Motor neuron (in vitro differentiated cells): ENCODE data around the gene NAV2. TPM values are rescaled to one million over a fixed set of nuclear protein-coding genes. Genes with fewer than 3 reads are reported as not detected.

Source experiments
- ATAC-seq, 8 experiments: fragments of 200-7000 bp; cut with Tn5 transposase; replicated peaks in 6 of 8; 2 replicates each; pipeline ENCODE4 v1.8.0; 2021; ENCODE audit warnings: mild to moderate bottlenecking in 8 of 8, moderate library complexity in 8 of 8
- H3K27ac ChIP-seq, 2 donors: fragments of 250-450 bp; sonication (Bioruptor Pico); 2 replicates each; pipeline ENCODE4 v1.9.0; 2021; ENCODE audit warnings: antibody characterized with exemption in 2 of 2, mild to moderate bottlenecking in 2 of 2, moderate library complexity in 1 of 2
- H3K4me1 ChIP-seq, 2 donors: fragments of 250-450 bp; sonication (Bioruptor Pico); replicated peaks in 1 of 2; 2 replicates each; pipeline ENCODE4 v1.6.1; 2021; ENCODE audit warnings: antibody characterized with exemption in 2 of 2, mild to moderate bottlenecking in 2 of 2, moderate library complexity in 1 of 2
- H3K4me3 ChIP-seq, 5 donors: fragments of 250-450 bp; sonication (Bioruptor Pico); 2 replicates each; pipeline ENCODE4 v1.9.0; 2021; ENCODE audit warnings: antibody characterized with exemption in 5 of 5, mild to moderate bottlenecking in 5 of 5, moderate library complexity in 4 of 5
- WGBS, 10 experiments: fragments of 450-650 bp; shearing (Covaris generic); methylation state at CpG; one replicate each; pipeline ENCODE4 v1.0.0; 2022; 5-methylcytosine and 5-hydroxymethylcytosine counted together
- in situ Hi-C, 9 experiments: fragments of 400-800 bp; cut with MboI; loops; one replicate each; pipeline ENCODE4 v1.15.0; 2021; ENCODE audit warnings: low sequenced_read_pairs in 9 of 9, low pct_unique_long_range_greater_than_20kb in 2 of 9; ENCODE audit not compliant: unreplicated experiment in 9 of 9
- total RNA-seq, 8 experiments: library from RNA; unstranded; fragments of 300-600 nt; gene quantifications; 2 replicates each; pipeline versions ENCODE4 v1.2.3 to v1.2.4, GENCODE V29; 2022

The NAV2 gene
- total RNA-seq, 8 experiments from 2014 or later, result 0.54 to 23.0 (median 8.1) TPM

- peaks cover 43 to 59% of the 10 kb centered on the region in 2 donors for H3K4me1 ChIP-seq
- no peak for ATAC-seq
- no peak overlapping the region for H3K27ac ChIP-seq
- in situ Hi-C loops, result no loop called here
- 80 to 100% (median 86%) methylated on average over 1 to 2 of the region's 2 CpGs; no CpG with 5 or more reads in 5 of the 10 experiments for WGBS, 10 experiments
- H3K4me3 ChIP-seq, result no peak overlapping the region
These were observed 101.8 kb downstream of the NAV2 start for GRCh38 chr11:19814421-19814820.

GRCh38 chr11:19816040-19816439, 103.4 kb downstream of the NAV2 start:
- 0 to 100% (median 78%) methylated on average over 2 to 10 of the region's 10 CpGs; no CpG with 5 or more reads in 2 of the 10 experiments for WGBS, 10 experiments
- in situ Hi-C loops, result no loop called here
- ATAC-seq, result peak in 1 of 8 experiments; percentile 17
- no peak overlapping the region for H3K4me3 ChIP-seq
- no peak overlapping the region for H3K27ac ChIP-seq
- H3K4me1 ChIP-seq, result peaks cover 37 to 60% of the 10 kb centered on the region in 2 donors

- Histone ChIP-seq H3K4me3 (no peak overlapping the region), H3K4me1 (peaks cover 29 to 52% of the 10 kb centered on the region in 2 donors), H3K27ac (no peak overlapping the region)
- in situ Hi-C loops, result no loop called here
- no peak for ATAC-seq
- WGBS, 10 experiments, result 0 to 100% (median 56%) methylated on average over 1 to 3 of the region's 4 CpGs; no CpG with 5 or more reads in 1 of the 10 experiments
These were observed 104.2 kb downstream of the NAV2 start for GRCh38 chr11:19816817-19817216.

GRCh38 chr11:19817265-19817851, 104.7 kb downstream of the NAV2 start:
- H3K4me3 ChIP-seq, result no peak overlapping the region
- WGBS, 10 experiments, result 67 to 100% (median 100%) methylated on average over 1 to 3 of the region's 6 CpGs; no CpG with 5 or more reads in 7 of the 10 experiments
- in situ Hi-C loops, result no loop called here
- peaks cover 26 to 50% of the 10 kb centered on the region in 2 donors for H3K4me1 ChIP-seq
- H3K27ac ChIP-seq, result no peak overlapping the region
- ATAC-seq, result no peak

- Histone ChIP-seq H3K4me3 (no peak overlapping the region), H3K27ac (no peak overlapping the region), H3K4me1 (peaks cover 29 to 45% of the 10 kb centered on the region in 2 donors)
- in situ Hi-C loops, result no loop called here
- ATAC-seq, result no peak
- WGBS, 10 experiments, result 29 to 100% (median 49%) methylated on average over 1 to 3 of the region's 3 CpGs; no CpG with 5 or more reads in 5 of the 10 experiments
These were observed 105.2 kb downstream of the NAV2 start for GRCh38 chr11:19817870-19818269.

- in situ Hi-C loops, result no loop called here
These were observed 106.0 kb downstream of the NAV2 start for GRCh38 chr11:19818619-19819018.

GRCh38 chr11:19819148-19819547, 106.5 kb downstream of the NAV2 start:
- WGBS, 10 experiments, result 14 to 83% (median 67%) methylated on average over 1 to 2 of the region's 2 CpGs; no CpG with 5 or more reads in 3 of the 10 experiments
- H3K4me3 ChIP-seq, result no peak overlapping the region
- H3K27ac ChIP-seq, result peak overlapping the region in 1 of 2 donors; percentile 3
- in situ Hi-C loops, result no loop called here
- peaks cover 29 to 36% of the 10 kb centered on the region in 2 donors for H3K4me1 ChIP-seq
- ATAC-seq, result peak in 1 of 8 experiments; percentile 2

More at GRCh38 chr11:19818619-19819018, 106.0 kb downstream of the NAV2 start:
- H3K4me3 ChIP-seq, result no peak overlapping the region
- H3K27ac ChIP-seq, result no peak overlapping the region
- WGBS, 10 experiments, result 40 to 92% (median 67%) methylated on average over 1 to 3 of the region's 3 CpGs; no CpG with 5 or more reads in 1 of the 10 experiments
- peak in 5 of 8 experiments; percentile 25 to 55 (median 36) for ATAC-seq
- peaks cover 29 to 39% of the 10 kb centered on the region in 2 donors for H3K4me1 ChIP-seq

GRCh38 chr11:19820100-19820499, 107.5 kb downstream of the NAV2 start:
- in situ Hi-C loops, result no loop called here
- H3K27ac ChIP-seq, result no peak overlapping the region
- peaks cover 23 to 36% of the 10 kb centered on the region in 2 donors for H3K4me1 ChIP-seq
- whole genome bisulfite sequencing, 10 experiments, result 100% methylated on average over 1 of the region's 1 CpG; no CpG with 5 or more reads in 9 of the 10 experiments
- ATAC-seq, result no peak
- no peak overlapping the region for H3K4me3 ChIP-seq

GRCh38 chr11:19821412-19821875, 108.8 kb downstream of the NAV2 start:
- no peak overlapping the region for H3K4me3 ChIP-seq
- peaks cover 28 to 35% of the 10 kb centered on the region in 2 donors for H3K4me1 ChIP-seq
- in situ Hi-C loops, result no loop called here
- no peak overlapping the region for H3K27ac ChIP-seq
- WGBS, 10 experiments, result 90 to 100% methylated on average over 1 of the region's 1 CpG; no CpG with 5 or more reads in 8 of the 10 experiments
- no peak for ATAC-seq

- in situ Hi-C loops, result no loop called here
- WGBS, 10 experiments, result 27 to 100% (median 89%) methylated on average over 1 to 3 of the region's 3 CpGs; no CpG with 5 or more reads in 5 of the 10 experiments
- no peak overlapping the region for H3K27ac ChIP-seq
- no peak overlapping the region for H3K4me3 ChIP-seq
- peaks cover 26 to 35% of the 10 kb centered on the region in 2 donors for H3K4me1 ChIP-seq
- ATAC-seq, result no peak
These were observed 109.4 kb downstream of the NAV2 start for GRCh38 chr11:19821993-19822392.

GRCh38 chr11:19822531-19822930, 109.9 kb downstream of the NAV2 start:
- no peak for ATAC-seq
- in situ Hi-C loops, result no loop called here
- Histone ChIP-seq H3K4me3 (no peak overlapping the region), H3K4me1 (peaks cover 26 to 30% of the 10 kb centered on the region in 2 donors), H3K27ac (no peak overlapping the region)

GRCh38 chr11:19826606-19827005, 114.0 kb downstream of the NAV2 start:
- H3K27ac ChIP-seq, result no peak overlapping the region
- in situ Hi-C loops, result no loop called here
- ATAC-seq, result no peak
- H3K4me1 ChIP-seq, result peaks cover 14 to 22% of the 10 kb centered on the region in 2 donors
- no peak overlapping the region for H3K4me3 ChIP-seq
- WGBS, 10 experiments, result 0 to 100% (median 90%) methylated on average over 1 to 3 of the region's 4 CpGs; no CpG with 5 or more reads in 5 of the 10 experiments

- in situ Hi-C loops, result no loop called here
- peak in 5 of 8 experiments; percentile 30 to 64 (median 37) for ATAC-seq
- Histone ChIP-seq H3K27ac (no peak overlapping the region), H3K4me1 (peaks cover 22 to 29% of the 10 kb centered on the region in 2 donors), H3K4me3 (no peak overlapping the region)
- 56 to 100% (median 85%) methylated on average over 1 to 8 of the region's 12 CpGs for WGBS, 10 experiments
These were observed 114.9 kb downstream of the NAV2 start for GRCh38 chr11:19827399-19828135.
